HG03469 (cell line): ENCODE measurements around the gene DRD2.

Experiments
- ATAC-seq: cut with Tn5 transposase; IDR thresholded peaks from one replicate; pipeline ENCODE4 v1.9.1; 2021; ENCODE audit warnings: mild to moderate bottlenecking, moderate library complexity, moderate number of reproducible peaks; ENCODE audit not compliant: unreplicated experiment

DRD2 gene

GRCh38 chr11:113377681-113378412, 97.4 kb downstream of the DRD2 start:
- no peak for ATAC-seq

DNA sequence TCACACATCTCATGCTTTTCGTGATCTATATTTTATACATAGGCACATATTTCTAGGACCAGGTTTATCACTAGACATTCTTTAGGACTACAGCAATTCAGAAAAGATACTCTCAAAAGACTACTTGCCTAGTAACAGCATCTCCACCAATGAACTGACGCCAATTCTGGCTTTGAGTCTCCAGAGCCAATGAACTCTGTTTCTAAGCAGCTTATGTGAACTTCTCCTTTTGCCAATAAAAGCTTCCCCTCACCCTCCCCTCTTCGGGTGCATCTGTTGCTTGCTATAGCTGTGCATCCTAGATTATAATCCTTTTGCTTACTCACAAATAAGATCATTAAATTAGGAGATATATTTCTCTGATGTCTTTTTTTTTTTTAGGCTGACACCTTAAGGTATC, 99.0 kb downstream of the DRD2 start:
- ATAC-seq, result no peak

DNA sequence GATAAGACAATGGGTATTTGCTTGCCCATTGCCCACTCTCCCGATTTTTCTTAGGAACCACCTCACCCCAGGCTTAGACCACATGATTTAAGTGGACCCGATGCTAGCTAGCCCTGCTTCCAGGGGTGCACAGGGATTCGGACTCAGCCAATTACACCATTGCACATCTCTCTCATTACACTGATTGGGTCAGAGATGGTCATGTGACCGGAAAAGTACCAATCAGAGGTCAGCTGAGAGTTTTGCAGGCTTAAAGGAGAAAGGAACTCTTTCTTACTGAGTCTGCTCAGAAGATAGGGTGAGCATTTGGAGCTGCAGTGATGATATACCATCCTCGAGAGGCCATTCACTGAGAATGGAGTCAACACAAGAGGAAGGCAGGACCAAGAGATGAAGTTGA, 99.8 kb downstream of the DRD2 start:
- ATAC-seq, result no peak

DNA sequence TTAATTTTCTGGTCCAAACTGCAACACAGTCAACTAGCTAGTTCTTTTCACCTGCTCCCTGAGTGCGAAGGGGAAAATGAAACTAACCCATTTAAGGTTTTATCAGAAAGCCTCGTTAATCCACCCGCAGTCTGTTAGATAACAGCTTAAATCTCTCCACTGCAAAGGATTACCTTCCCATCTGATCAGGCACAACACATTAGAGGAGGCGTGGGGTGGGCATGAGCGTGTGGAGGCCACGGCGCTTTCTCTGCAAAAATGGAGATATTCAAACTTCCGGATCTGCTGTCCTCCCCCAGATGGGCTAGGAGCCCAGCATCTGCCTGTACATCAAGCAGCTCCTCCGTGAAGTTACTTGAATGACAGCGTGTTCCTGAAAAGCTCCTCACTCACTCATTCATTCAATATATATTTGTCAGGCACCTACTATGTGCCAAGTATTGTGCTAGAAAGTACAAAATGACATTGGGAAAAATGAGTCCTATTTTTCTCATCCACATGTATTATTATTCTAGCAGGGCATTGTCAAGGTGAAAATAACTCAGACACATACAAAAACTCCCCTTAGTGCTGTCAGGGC, 101.1 kb downstream of the DRD2 start:
- no peak for ATAC-seq

GRCh38 chr11:113373306-113373705, 101.9 kb downstream of the DRD2 start:
- no peak for ATAC-seq

DNA sequence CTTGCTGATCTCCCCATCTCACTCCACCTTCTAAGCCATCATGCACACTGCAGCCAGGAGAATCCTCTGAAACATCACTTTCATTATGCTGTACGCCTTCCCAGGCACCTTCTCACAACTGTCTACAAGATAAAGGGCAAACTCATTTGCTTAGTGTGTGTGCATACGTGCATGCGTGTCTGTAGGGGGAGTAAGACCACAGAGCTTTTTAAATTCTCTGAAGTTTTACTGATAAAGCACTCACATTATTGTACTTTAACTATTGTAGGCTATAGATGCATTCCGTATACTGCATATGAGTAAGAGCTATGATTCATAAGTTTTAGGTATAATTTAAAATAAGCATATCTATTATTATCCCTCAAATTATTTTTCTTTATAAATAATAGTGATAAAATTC, 102.9 kb downstream of the DRD2 start:
- ATAC-seq, result no peak

GRCh38 chr11:113370634-113371033, 104.6 kb downstream of the DRD2 start:
- ATAC-seq, result no peak

GRCh38 chr11:113369411-113369810, 105.8 kb downstream of the DRD2 start:
- no peak for ATAC-seq

GRCh38 chr11:113365895-113366294, 109.3 kb downstream of the DRD2 start:
- ATAC-seq, result no peak

DNA sequence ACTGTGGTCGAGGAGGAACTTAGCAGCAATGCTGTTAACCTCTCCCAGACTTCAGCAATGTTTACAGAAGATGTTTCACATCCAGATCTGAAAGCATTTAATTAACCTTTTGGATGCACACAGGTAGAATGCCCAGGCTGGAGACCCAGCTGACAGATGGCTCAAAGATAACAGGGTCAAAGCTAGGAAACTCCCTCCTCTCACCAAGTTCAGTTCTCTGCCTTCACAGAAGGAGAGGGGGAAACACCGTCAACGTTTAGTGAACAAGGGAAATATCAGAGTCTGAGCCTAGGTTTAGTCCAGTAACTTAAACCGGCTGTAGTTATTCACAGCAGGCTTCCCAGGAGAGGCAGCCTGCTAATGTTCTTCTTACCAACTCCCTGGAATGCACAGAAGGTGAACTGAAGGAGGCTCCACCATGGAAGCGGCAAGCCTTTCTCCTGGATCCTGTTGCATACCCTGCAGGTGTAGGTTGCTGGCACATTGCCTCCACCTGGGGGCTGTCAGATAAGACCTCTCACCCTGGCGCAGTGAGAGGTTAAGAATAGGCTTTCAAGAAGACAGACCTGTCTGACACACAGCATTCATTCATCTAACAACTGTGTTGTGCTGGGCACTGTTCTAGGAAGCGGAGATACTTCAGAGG, 111.1 kb downstream of the DRD2 start:
- ATAC-seq, result no peak

DNA sequence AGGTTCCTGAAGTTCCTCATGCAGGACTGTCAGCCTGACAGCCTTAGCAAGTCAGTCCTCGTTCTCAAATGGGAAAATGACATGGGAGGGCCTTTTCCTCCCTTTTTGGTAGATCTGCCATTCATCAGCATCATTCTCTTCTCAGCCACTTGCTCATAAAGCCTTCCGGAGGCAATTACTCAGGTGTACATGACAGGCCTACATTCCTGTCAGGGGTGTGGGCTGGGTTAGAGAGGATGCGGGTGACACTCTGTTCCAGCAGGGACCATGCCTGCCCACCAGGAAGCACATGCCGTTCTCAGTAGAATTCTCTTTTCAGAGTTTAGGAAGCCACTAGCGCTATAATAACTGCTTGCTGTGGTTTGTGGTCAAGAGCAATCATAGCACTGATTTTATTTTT, 111.8 kb downstream of the DRD2 start:
- no peak for ATAC-seq
